GM12875 (cell line): ENCODE results near the gene CIBAR2.

ENCODE experiments used
- H3K4me3 ChIP-seq: one replicate; pipeline ENCODE4 v1.5.1; 2011; ENCODE audit warnings: low read depth, low read length, control low read depth
- CTCF ChIP-seq: IDR thresholded peaks from 2 replicates; pipeline ENCODE4 v1.5.1; 2011; ENCODE audit warnings: low read depth, mild to moderate bottlenecking, control low read depth, inconsistent platforms, low read length, moderate library complexity, borderline replicate concordance; ENCODE audit not compliant: insufficient read depth

The CIBAR2 gene

GRCh38 chr16:85077576-85078125 is 34.6 kb downstream of the CIBAR2 start:
- no peak for TF ChIP-seq CTCF
- H3K4me3 ChIP-seq = no peak overlapping the region

GRCh38 chr16:85077039-85077438 is 35.2 kb downstream of the CIBAR2 start:
- peak; percentile 11; the same call in 1 of the 2 replicates for TF ChIP-seq CTCF
- no peak overlapping the region for H3K4me3 ChIP-seq

- TF ChIP-seq CTCF = no peak
- H3K4me3 ChIP-seq = no peak overlapping the region
Measured at GRCh38 chr16:85075236-85075924, 36.9 kb downstream of the CIBAR2 start.

- H3K4me3 ChIP-seq = no peak overlapping the region
- no peak for TF ChIP-seq CTCF
Measured at GRCh38 chr16:85074225-85074914, 37.9 kb downstream of the CIBAR2 start.

- no peak for TF ChIP-seq CTCF
- H3K4me3 ChIP-seq = no peak overlapping the region
Measured at GRCh38 chr16:85072947-85073346, 39.3 kb downstream of the CIBAR2 start.

GRCh38 chr16:85072076-85072860 is 40.0 kb downstream of the CIBAR2 start:
- TF ChIP-seq CTCF = no peak
- H3K4me3 ChIP-seq = no peak overlapping the region
